ENCODE results near the gene RUSC2. TPM values are rescaled to one million over a fixed set of nuclear protein-coding genes. Genes with fewer than 3 reads are reported as not detected.

Gene RUSC2
- total RNA-seq, 1 donor from 2014 or later, result 116 TPM

- Histone ChIP-seq H3K36me3 (no peaks in the 10 kb centered on the region), H3K4me3 (no peak overlapping the region), H3K4me1 (no peaks in the 10 kb centered on the region), H3K27me3 (no peaks in the 10 kb centered on the region), H3K9me3 (no peaks in the 10 kb centered on the region), H3K27ac (no peak overlapping the region)
- no peak for DNase-seq (ENCODE audit: low spot score in 2 of 2)
- no peak for TF ChIP-seq CTCF (IDR thresholded peaks at IDR 0.05)
- intact Hi-C loops (cut with DNase I), result no loop called here
Observed at GRCh38 chr9:35453786-35454185, 36.1 kb upstream of the RUSC2 start.

- DNase-seq (ENCODE audit: low spot score in 2 of 2), result no peak
- peaks cover 4 to 10% of the 10 kb centered on the region in 2 donors for H3K4me1 ChIP-seq
- peaks cover 7 to 16% of the 10 kb centered on the region in 2 donors for H3K9me3 ChIP-seq
- TF ChIP-seq CTCF (IDR thresholded peaks at IDR 0.05), result no peak
- no peaks in the 10 kb centered on the region for H3K36me3 ChIP-seq
- peak overlapping the region; percentile 51 to 70 for H3K27ac ChIP-seq
- H3K4me3 ChIP-seq, result no peak overlapping the region
- intact Hi-C loops (cut with DNase I), result no loop called here
- H3K27me3 ChIP-seq, result no peaks in the 10 kb centered on the region
Observed at GRCh38 chr9:35464141-35465025, 25.5 kb upstream of the RUSC2 start.

GRCh38 chr9:35470340-35470739 is 19.6 kb upstream of the RUSC2 start:
- peak in 1 of 2 donors; percentile 55 for DNase-seq (ENCODE audit: low spot score in 2 of 2)
- H3K36me3 ChIP-seq, result no peaks in the 10 kb centered on the region
- H3K9me3 ChIP-seq, result no peaks in the 10 kb centered on the region
- H3K4me1 ChIP-seq, result peaks cover 2 to 12% of the 10 kb centered on the region in 2 donors
- H3K27me3 ChIP-seq, result no peaks in the 10 kb centered on the region
- no peak for TF ChIP-seq CTCF (IDR thresholded peaks at IDR 0.05)
- H3K27ac ChIP-seq, result peak overlapping the region; percentile 77 to 81
- peak overlapping the region; percentile 1 to 18 for H3K4me3 ChIP-seq
- intact Hi-C loops (cut with DNase I), result loop anchor here (5.0 to 10.0 kb wide), 2 partner anchors 193 to 576 kb away; a partner anchor contains a TSS

GRCh38 chr9:35470894-35471293 is 19.0 kb upstream of the RUSC2 start:
- no peaks in the 10 kb centered on the region for H3K27me3 ChIP-seq
- no peaks in the 10 kb centered on the region for H3K9me3 ChIP-seq
- peaks cover 2 to 12% of the 10 kb centered on the region in 2 donors for H3K4me1 ChIP-seq
- TF ChIP-seq CTCF (IDR thresholded peaks at IDR 0.05), result no peak
- no peaks in the 10 kb centered on the region for H3K36me3 ChIP-seq
- H3K4me3 ChIP-seq, result peak overlapping the region; percentile 1 to 18
- peak overlapping the region; percentile 77 to 81 for H3K27ac ChIP-seq
- intact Hi-C loops (cut with DNase I), result loop anchor here (5.0 to 10.0 kb wide), 2 partner anchors 194 to 576 kb away; a partner anchor contains a TSS
- DNase-seq (ENCODE audit: low spot score in 2 of 2), result peak in 1 of 2 donors; percentile 87

- no peak for DNase-seq (ENCODE audit: low spot score in 2 of 2)
- no peak overlapping the region for H3K27ac ChIP-seq
- no peak for TF ChIP-seq CTCF (IDR thresholded peaks at IDR 0.05)
- H3K4me3 ChIP-seq, result no peak overlapping the region
- intact Hi-C loops (cut with DNase I), result loop anchor here (5.0 to 10.0 kb wide), 4 partner anchors 69 to 582 kb away; partner anchors contain the start of gene UNC13B
- no peaks in the 10 kb centered on the region for H3K36me3 ChIP-seq
- H3K9me3 ChIP-seq, result no peaks in the 10 kb centered on the region
- H3K4me1 ChIP-seq, result peaks cover 0 to under 1% of the 10 kb centered on the region in 2 donors
- no peaks in the 10 kb centered on the region for H3K27me3 ChIP-seq
Observed at GRCh38 chr9:35476596-35476995, 13.3 kb upstream of the RUSC2 start.
